Activated naive CD4-positive, alpha-beta T cell treated with anti-CD3 and anti-CD28 coated beads, Interleukin-2, amount 10 ng/mL, durations not matched to agents 7 days and 5 days (primary cell): ENCODE results near the gene CPA3.

ENCODE experiments used
- CTCF ChIA-PET: fragments of 350-600 bp; sonication (Branson Sonifier 250); formaldehyde crosslinking; loops from one replicate; lab custom pipeline; 2021; ENCODE audit warnings: antibody characterized with exemption; lab: Charles Lee
- DNase-seq: peaks from one replicate; pipeline ENCODE4 v3.0.0-alpha.2; 2020
- H3K27ac Mint-ChIP-seq: one replicate; pipeline ENCODE4 v1.8.0; 2021; ENCODE audit warnings: mild to moderate bottlenecking, moderate library complexity, mixed read lengths
- H3K27me3 Mint-ChIP-seq: one replicate; pipeline ENCODE4 v1.8.0; 2021; ENCODE audit warnings: mild to moderate bottlenecking, mixed read lengths
- H3K36me3 Mint-ChIP-seq: one replicate; pipeline ENCODE4 v1.8.0; 2021; ENCODE audit warnings: mixed read lengths
- H3K4me1 Mint-ChIP-seq: one replicate; pipeline ENCODE4 v1.8.0; 2021; ENCODE audit warnings: mixed read lengths
- H3K4me3 Mint-ChIP-seq: one replicate; pipeline ENCODE4 v1.8.0; 2021; ENCODE audit warnings: mild to moderate bottlenecking, moderate library complexity, mixed read lengths
- H3K9me3 Mint-ChIP-seq: one replicate; pipeline ENCODE4 v1.8.0; 2021; ENCODE audit warnings: mixed read lengths

CPA3 gene

DNA sequence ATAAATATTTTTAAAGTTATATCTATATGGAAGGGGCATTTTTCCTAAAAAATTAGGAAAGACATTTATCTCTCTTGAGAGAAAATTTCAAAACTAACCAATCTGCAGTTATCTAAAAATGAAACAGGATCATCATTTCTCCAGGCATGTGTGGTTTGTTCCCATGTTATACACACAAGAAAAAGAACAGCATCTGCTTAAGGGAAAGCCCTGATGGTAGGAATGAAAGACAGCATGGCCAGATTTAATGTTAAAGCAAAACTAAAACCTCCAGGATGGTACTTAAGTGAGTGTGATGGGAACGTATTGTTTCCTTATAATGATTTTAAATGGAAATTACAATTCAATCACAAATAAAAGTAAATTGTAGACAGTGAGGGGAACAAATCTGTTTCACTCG, 80.0 kb downstream of the CPA3 start:
- H3K4me1 Mint-ChIP-seq = peaks cover 4% of the 10 kb centered on the region
- no peaks in the 10 kb centered on the region for H3K9me3 Mint-ChIP-seq
- peaks cover 20% of the 10 kb centered on the region for H3K27me3 Mint-ChIP-seq
- H3K27ac Mint-ChIP-seq = no peak overlapping the region
- DNase-seq = no peak
- no peaks in the 10 kb centered on the region for H3K36me3 Mint-ChIP-seq
- CTCF ChIA-PET = interaction anchor here (0.9 to 8.8 kb wide), 4 partner anchors 9 to 636 kb away, joined by 3 to 83 read pairs (median 6); no protein-coding TSS in a partner anchor
- H3K4me3 Mint-ChIP-seq = no peak overlapping the region
